Spleen (tissue), 7 donors: ENCODE measurements around the gene PTPN4.
"Not testable (repeated sequence)": the region's sequence is repeated elsewhere in the genome, so short reads cannot be mapped to it uniquely, and the experiment has no call there.

ENCODE experiments used
- CTCF ChIP-seq, 11 experiments: fragments of 200-600 bp in 7 of 11; fragments of 450-650 bp in 4 of 11; sonication (generic) in 4 of 11; IDR thresholded peaks in 8 of 11; conservative IDR thresholded peaks in 3 of 11; 1 replicate in 7 of 11; 2 replicates in 4 of 11; pipeline versions ENCODE4 v1.4.0 to v1.8.0; 2016 to 2021; ENCODE audit warnings: antibody characterized with exemption in 11 of 11, inconsistent platforms in 4 of 11, mild to moderate bottlenecking in 1 of 11
- POLR2AphosphoS5 ChIP-seq, 3 donors: sonication (generic); formaldehyde crosslinking; IDR thresholded peaks; one replicate each; pipeline ENCODE4 v1.5.1; 2017; ENCODE audit warnings: antibody characterized with exemption in 3 of 3
- donor health status: DM: no; HTN: no; CAD: no; lungs with moderate emphysema.
- donor health status: DM: no; HTN: no; CAD: no.
- donor health status: DM: no; HTN: no; CAD: no.

GRCh38 chr2:120022505-120022904, 262.8 kb downstream of the PTPN4 start:
- TF ChIP-seq CTCF (IDR thresholded peaks at IDR 0.05 in 8 of 11, conservative IDR thresholded peaks at IDR 0.05 in 3 of 11); POLR2AphosphoS5 (IDR thresholded peaks at IDR 0.05): not testable (repeated sequence)
